ENCODE data around the gene CREB3L2.

CREB3L2 gene

GRCh38 chr7:137891016-137891655 is 110.8 kb downstream of the CREB3L2 start:
- no peak overlapping the region for H3K27ac ChIP-seq
- TF ChIP-seq ZFX (IDR thresholded peaks at IDR 0.05; ENCODE audit: borderline replicate concordance) = no peak
- TF ChIP-seq CTCF (IDR thresholded peaks at IDR 0.05) = no peak

DNA sequence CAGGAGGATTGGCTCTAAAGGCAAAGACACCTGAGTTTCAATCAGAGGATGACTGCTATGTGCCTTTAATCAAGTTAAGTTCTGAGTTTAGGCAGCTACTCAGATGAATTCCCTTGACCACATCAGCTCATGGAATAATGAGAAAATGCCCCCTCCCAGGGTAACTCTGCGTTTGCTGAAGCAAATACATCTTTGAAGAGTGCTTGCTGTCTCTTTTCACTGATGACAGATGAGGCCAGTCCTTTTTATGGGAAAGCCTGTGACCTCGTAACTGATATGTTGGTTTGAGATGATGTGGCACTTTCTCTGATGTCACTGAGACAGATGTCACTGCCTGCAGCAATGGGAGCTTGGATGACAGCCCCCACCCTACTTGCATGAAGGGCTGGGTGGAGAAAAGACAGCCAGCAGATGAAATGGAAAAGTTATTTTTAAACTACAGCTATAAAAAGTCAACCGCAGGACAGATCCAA is 111.4 kb downstream of the CREB3L2 start:
- no peak overlapping the region for H3K27ac ChIP-seq
- TF ChIP-seq CTCF (IDR thresholded peaks at IDR 0.05) (no peak), ZFX (IDR thresholded peaks at IDR 0.05; ENCODE audit: borderline replicate concordance) (no peak)

DNA sequence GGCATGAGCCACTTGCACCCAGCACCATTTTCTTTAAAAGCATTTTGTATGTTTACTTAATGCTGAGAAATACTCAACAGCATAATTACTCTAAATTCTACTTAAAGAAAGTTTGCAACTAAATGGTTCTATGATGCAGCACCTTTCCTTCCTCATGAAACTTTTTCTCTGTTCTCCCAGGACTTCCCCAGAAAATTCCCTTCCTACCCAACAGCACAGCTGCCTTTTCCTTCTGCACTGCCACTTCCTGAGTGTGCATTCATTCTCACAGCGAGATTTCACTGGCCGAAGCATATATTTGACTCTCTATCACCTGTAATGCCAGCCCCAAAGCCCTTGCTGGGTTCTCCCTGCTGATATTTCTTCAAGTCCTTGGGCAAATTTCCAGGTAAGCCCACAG is 113.6 kb downstream of the CREB3L2 start:
- no peak overlapping the region for H3K27ac ChIP-seq
- no peak for TF ChIP-seq CTCF (IDR thresholded peaks at IDR 0.05)
- TF ChIP-seq ZFX (IDR thresholded peaks at IDR 0.05; ENCODE audit: borderline replicate concordance) = no peak

- TF ChIP-seq ZFX (IDR thresholded peaks at IDR 0.05; ENCODE audit: borderline replicate concordance) (no peak), CTCF (IDR thresholded peaks at IDR 0.05) (no peak)
- H3K27ac ChIP-seq = no peak overlapping the region
Measured at GRCh38 chr7:137886746-137887145, 115.1 kb downstream of the CREB3L2 start.

- TF ChIP-seq CTCF (IDR thresholded peaks at IDR 0.05) (no peak), ZFX (IDR thresholded peaks at IDR 0.05; ENCODE audit: borderline replicate concordance) (no peak)
- no peak overlapping the region for H3K27ac ChIP-seq
Measured at GRCh38 chr7:137886281-137886680, 115.6 kb downstream of the CREB3L2 start.

- TF ChIP-seq CTCF (IDR thresholded peaks at IDR 0.05) = no peak
- no peak for TF ChIP-seq ZFX (IDR thresholded peaks at IDR 0.05; ENCODE audit: borderline replicate concordance)
- H3K27ac ChIP-seq = no peak overlapping the region
Measured at GRCh38 chr7:137885678-137886077, 116.2 kb downstream of the CREB3L2 start.

GRCh38 chr7:137882806-137883205 is 119.1 kb downstream of the CREB3L2 start:
- TF ChIP-seq CTCF (IDR thresholded peaks at IDR 0.05) = no peak
- TF ChIP-seq ZFX (IDR thresholded peaks at IDR 0.05; ENCODE audit: borderline replicate concordance) = no peak
- H3K27ac ChIP-seq = no peak overlapping the region
